ENCODE data around the gene PIF1.
"Not testable (repeated sequence)": the region's sequence is repeated elsewhere in the genome, so short reads cannot be mapped to it uniquely, and the experiment has no call there.

The PIF1 gene

GRCh38 chr15:64842096-64842939 is 16.9 kb upstream of the PIF1 start:
- peaks cover 63% of the 10 kb centered on the region for H3K4me1 Mint-ChIP-seq (ENCODE audit: low read depth)

GRCh38 chr15:64841344-64842095 is 16.1 kb upstream of the PIF1 start, which contains the start of gene PLEKHO2:
TSS of gene PLEKHO2 (plus strand) at chr15:64841915. CDS start at chr15:64842017, 102 bp downstream.
- Mint-ChIP-seq H3K4me1 (ENCODE audit: low read depth) (peaks cover 64% of the 10 kb centered on the region), H3K36me3 (ENCODE audit: low read depth) (peaks cover 4% of the 10 kb centered on the region), H3K4me3 (peak within 1 kb of the TSS; percentile 96), H3K9me3 (no peaks in the 10 kb centered on the region), H3K27ac (peak within 1 kb of the TSS; percentile 85), H3K27me3 (ENCODE audit: low read depth) (no peaks in the 10 kb centered on the region)

More at GRCh38 chr15:64842096-64842939, 16.9 kb upstream of the PIF1 start:
- peaks cover 5% of the 10 kb centered on the region for H3K36me3 Mint-ChIP-seq (ENCODE audit: low read depth)
- no peaks in the 10 kb centered on the region for H3K9me3 Mint-ChIP-seq
- peak overlapping the region; percentile 85 for H3K27ac Mint-ChIP-seq
- no peaks in the 10 kb centered on the region for H3K27me3 Mint-ChIP-seq (ENCODE audit: low read depth)
- peak overlapping the region; percentile 96 for H3K4me3 Mint-ChIP-seq

- Mint-ChIP-seq H3K27ac (peak overlapping the region; percentile 79), H3K27me3 (ENCODE audit: low read depth) (no peaks in the 10 kb centered on the region), H3K4me1 (ENCODE audit: low read depth) (peaks cover 66% of the 10 kb centered on the region), H3K36me3 (ENCODE audit: low read depth) (peaks cover 4% of the 10 kb centered on the region), H3K9me3 (no peaks in the 10 kb centered on the region), H3K4me3 (peak overlapping the region; percentile 96)
These were observed 15.6 kb upstream of the PIF1 start for GRCh38 chr15:64841060-64841343.

DNA sequence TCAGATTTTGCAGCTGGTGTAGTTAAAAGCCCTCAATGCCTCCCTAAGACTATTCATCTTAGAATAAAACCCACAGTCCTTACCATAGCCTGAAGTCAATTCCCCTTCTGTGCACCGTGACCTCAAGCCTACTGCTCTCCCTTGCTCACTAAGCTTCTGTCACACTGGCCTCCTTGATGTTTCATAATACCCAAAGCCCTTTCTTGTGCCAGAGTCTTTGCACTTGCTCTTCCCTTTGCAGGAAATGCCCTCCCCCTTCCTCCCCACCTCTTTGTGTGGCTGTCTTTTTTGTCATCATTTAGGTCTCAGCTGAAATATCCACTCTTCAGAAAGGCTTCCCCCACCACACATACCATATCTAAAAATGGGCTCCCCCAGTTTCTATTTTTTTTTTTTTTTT is 12.1 kb upstream of the PIF1 start:
- no peaks in the 10 kb centered on the region for H3K9me3 Mint-ChIP-seq
- peak overlapping the region; percentile 39 for H3K4me3 Mint-ChIP-seq
- no peaks in the 10 kb centered on the region for H3K27me3 Mint-ChIP-seq (ENCODE audit: low read depth)
- peaks cover 41% of the 10 kb centered on the region for H3K4me1 Mint-ChIP-seq (ENCODE audit: low read depth)
- peak overlapping the region; percentile 78 for H3K27ac Mint-ChIP-seq
- no peaks in the 10 kb centered on the region for H3K36me3 Mint-ChIP-seq (ENCODE audit: low read depth)

GRCh38 chr15:64836023-64836536 is 10.6 kb upstream of the PIF1 start:
- Mint-ChIP-seq H3K9me3 (no peaks in the 10 kb centered on the region), H3K4me3 (no peak overlapping the region), H3K27ac (peak overlapping the region; percentile 39), H3K4me1 (ENCODE audit: low read depth) (peaks cover 39% of the 10 kb centered on the region), H3K36me3 (ENCODE audit: low read depth) (no peaks in the 10 kb centered on the region), H3K27me3 (ENCODE audit: low read depth) (no peaks in the 10 kb centered on the region)

- no peaks in the 10 kb centered on the region for H3K36me3 Mint-ChIP-seq (ENCODE audit: low read depth)
- H3K4me1 Mint-ChIP-seq (ENCODE audit: low read depth): peaks cover 32% of the 10 kb centered on the region
- no peak overlapping the region for H3K4me3 Mint-ChIP-seq
- no peaks in the 10 kb centered on the region for H3K27me3 Mint-ChIP-seq (ENCODE audit: low read depth)
- no peak overlapping the region for H3K27ac Mint-ChIP-seq
- no peaks in the 10 kb centered on the region for H3K9me3 Mint-ChIP-seq
These were observed 8.2 kb upstream of the PIF1 start for GRCh38 chr15:64833690-64834089.

- no peaks in the 10 kb centered on the region for H3K9me3 Mint-ChIP-seq
- H3K27me3 Mint-ChIP-seq (ENCODE audit: low read depth): no peaks in the 10 kb centered on the region
- no peak overlapping the region for H3K4me3 Mint-ChIP-seq
- peaks cover 22% of the 10 kb centered on the region for H3K4me1 Mint-ChIP-seq (ENCODE audit: low read depth)
- H3K27ac Mint-ChIP-seq: no peak overlapping the region
- H3K36me3 Mint-ChIP-seq (ENCODE audit: low read depth): no peaks in the 10 kb centered on the region
These were observed 3.5 kb upstream of the PIF1 start for GRCh38 chr15:64828985-64829384.

GRCh38 chr15:64824929-64825430 is 467 bp downstream of the PIF1 start:
- Mint-ChIP-seq H3K36me3 (ENCODE audit: low read depth) (peaks cover 9% of the 10 kb centered on the region), H3K4me3 (peak overlapping the region; percentile 92), H3K27ac (peak overlapping the region; percentile 90), H3K27me3 (ENCODE audit: low read depth) (no peaks in the 10 kb centered on the region), H3K9me3 (no peaks in the 10 kb centered on the region), H3K4me1 (ENCODE audit: low read depth) (peaks cover 31% of the 10 kb centered on the region)

DNA sequence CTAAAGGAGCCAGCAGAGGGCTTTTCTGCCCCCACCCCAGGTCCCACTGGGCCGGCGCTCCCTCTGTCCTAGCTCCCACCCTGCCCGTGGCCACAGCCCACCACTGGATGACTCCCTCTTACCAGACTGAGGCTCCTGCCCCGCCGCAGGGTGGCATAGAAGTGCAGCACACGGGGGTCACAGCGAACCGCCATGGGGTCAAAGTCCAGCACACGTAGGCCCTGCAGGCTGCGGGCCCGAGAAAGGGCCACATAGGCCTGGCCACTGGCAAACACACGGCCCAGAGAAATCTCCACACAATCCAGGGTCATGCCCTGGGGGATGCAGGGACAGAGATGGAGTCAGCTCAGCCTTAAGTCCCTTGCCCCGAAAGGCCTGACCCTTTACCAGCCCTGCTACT is 9.0 kb downstream of the PIF1 start:
- Mint-ChIP-seq H3K4me3 (no peak overlapping the region), H3K27ac (no peak overlapping the region), H3K36me3 (ENCODE audit: low read depth) (peaks cover 10% of the 10 kb centered on the region), H3K27me3 (ENCODE audit: low read depth) (no peaks in the 10 kb centered on the region), H3K4me1 (ENCODE audit: low read depth) (no peaks in the 10 kb centered on the region), H3K9me3 (no peaks in the 10 kb centered on the region)

GRCh38 chr15:64814965-64815364 is 10.5 kb downstream of the PIF1 start:
- not testable (repeated sequence) for H3K27ac Mint-ChIP-seq; H3K36me3 Mint-ChIP-seq (ENCODE audit: low read depth); H3K4me3 Mint-ChIP-seq; H3K27me3 Mint-ChIP-seq (ENCODE audit: low read depth); H3K4me1 Mint-ChIP-seq (ENCODE audit: low read depth); H3K9me3 Mint-ChIP-seq

DNA sequence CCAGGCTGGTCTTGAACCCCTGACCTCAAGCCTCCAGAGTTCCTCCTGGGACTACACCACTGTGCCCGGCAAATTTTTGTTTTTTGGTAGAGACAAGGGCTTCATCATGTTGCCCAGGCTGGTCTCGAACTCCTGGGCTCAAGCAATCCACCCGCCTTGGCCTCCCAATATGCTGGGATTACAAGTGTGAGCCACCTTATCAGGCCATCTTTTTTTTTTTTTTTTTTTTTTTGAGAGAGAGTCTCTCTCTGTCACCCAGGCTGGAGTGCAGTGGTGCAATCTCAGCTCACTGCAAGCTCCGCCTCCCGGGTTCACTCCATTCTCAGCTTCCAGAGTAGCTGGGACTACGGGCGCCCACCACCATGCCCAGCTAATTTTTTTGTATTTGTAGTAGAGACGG is 11.2 kb downstream of the PIF1 start:
- H3K4me1 Mint-ChIP-seq (ENCODE audit: low read depth); H3K27ac Mint-ChIP-seq; H3K9me3 Mint-ChIP-seq; H3K36me3 Mint-ChIP-seq (ENCODE audit: low read depth); H3K4me3 Mint-ChIP-seq; H3K27me3 Mint-ChIP-seq (ENCODE audit: low read depth): not testable (repeated sequence)

DNA sequence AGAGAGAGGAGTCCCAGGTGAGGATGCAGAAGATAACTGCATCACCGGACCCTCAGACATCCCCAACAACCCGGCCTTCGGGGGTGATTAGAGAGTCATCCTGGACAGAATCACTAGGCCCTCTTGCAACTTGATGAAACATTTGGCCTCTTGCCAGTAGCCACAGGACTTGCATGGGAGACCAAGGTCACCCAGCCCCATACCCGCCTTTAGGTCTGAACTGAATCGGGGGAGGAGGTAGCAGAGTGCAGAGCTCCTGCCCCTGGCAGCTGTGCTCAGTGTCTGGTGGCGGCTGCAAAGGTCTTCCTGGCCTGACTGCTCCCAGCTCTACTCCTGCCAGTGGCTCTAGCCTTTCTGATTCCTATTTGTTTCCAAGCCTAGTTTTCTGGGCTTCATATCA is 12.4 kb downstream of the PIF1 start:
- Mint-ChIP-seq H3K36me3 (ENCODE audit: low read depth) (peaks cover 5% of the 10 kb centered on the region), H3K9me3 (no peaks in the 10 kb centered on the region), H3K27me3 (ENCODE audit: low read depth) (peaks cover 3% of the 10 kb centered on the region), H3K4me3 (no peak overlapping the region), H3K27ac (no peak overlapping the region), H3K4me1 (ENCODE audit: low read depth) (no peaks in the 10 kb centered on the region)

DNA sequence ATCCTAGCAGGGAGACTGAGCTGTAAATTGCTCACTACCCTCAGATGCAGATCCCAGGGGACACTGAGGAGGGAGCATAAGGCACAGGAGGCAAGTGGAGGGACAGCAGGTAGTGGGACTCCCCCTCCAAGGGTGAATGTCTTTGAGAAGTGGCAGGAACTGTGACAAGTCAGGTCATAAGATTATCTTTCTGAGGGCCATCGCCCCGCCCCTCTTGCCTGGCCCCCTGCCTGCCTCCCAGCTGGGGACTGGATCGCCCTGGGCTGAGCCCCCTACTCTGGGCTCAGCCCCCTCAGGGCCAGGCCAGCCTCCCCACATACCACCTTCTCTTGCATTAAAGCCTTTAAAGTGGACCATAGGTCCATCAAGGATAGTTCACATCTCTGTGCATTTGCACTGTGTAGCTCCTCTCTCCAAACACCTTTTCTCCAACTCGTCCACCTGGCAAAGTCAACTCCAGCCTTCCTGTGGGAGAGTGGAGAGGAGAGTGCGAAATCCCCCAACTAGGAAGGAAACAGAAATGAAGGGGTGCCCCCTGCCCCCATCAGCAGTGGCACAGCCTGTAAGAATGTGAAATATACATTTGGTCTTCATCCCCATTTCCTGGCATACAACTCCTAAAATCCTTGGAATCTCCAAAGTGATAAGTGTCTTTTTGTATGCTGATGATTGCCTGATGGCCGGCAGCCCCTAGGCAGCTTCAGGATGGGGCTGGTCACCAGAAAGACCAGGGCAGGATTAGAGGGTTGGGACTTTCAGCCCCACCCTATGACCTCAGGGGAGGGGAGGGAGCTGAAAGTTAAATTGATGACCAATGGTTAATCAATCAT is 14.7 kb downstream of the PIF1 start:
- Mint-ChIP-seq H3K4me3 (no peak overlapping the region), H3K4me1 (ENCODE audit: low read depth) (no peaks in the 10 kb centered on the region), H3K9me3 (no peaks in the 10 kb centered on the region), H3K36me3 (ENCODE audit: low read depth) (peaks cover 2% of the 10 kb centered on the region), H3K27me3 (ENCODE audit: low read depth) (peaks cover 5% of the 10 kb centered on the region), H3K27ac (no peak overlapping the region)
